SKM-1 (cell line): ENCODE measurements around the gene FKRP.

Experiments
- DNase-seq: peaks from one replicate; lab custom pipeline; 2025; ENCODE audit not compliant: unreplicated experiment; lab: John Stamatoyannopoulos, UW

The FKRP gene

GRCh38 chr19:46718934-46719622 lies 26.8 kb upstream of the FKRP start:
- no peak for DNase-seq

- DNase-seq = no peak
Observed at GRCh38 chr19:46719629-46720502, 26.0 kb upstream of the FKRP start.

GRCh38 chr19:46720503-46721239 lies 25.2 kb upstream of the FKRP start:
- no peak for DNase-seq

- DNase-seq = no peak
Observed at GRCh38 chr19:46721269-46722003, 24.4 kb upstream of the FKRP start.

- DNase-seq = no peak
Observed at GRCh38 chr19:46722004-46722380, 23.9 kb upstream of the FKRP start.

GRCh38 chr19:46722421-46723022 lies 23.3 kb upstream of the FKRP start:
- DNase-seq = no peak

- DNase-seq = no peak
Observed at GRCh38 chr19:46723023-46723461, 22.8 kb upstream of the FKRP start.

GRCh38 chr19:46723471-46723870 lies 22.4 kb upstream of the FKRP start:
- DNase-seq = no peak

GRCh38 chr19:46724468-46724867 lies 21.4 kb upstream of the FKRP start:
- no peak for DNase-seq

- no peak for DNase-seq
Observed at GRCh38 chr19:46725036-46725820, 20.6 kb upstream of the FKRP start.

- no peak for DNase-seq
Observed at GRCh38 chr19:46725859-46726393, 19.9 kb upstream of the FKRP start.

- DNase-seq = no peak
Observed at GRCh38 chr19:46726551-46726950, 19.3 kb upstream of the FKRP start.

- DNase-seq = no peak
Observed at GRCh38 chr19:46726971-46727501, 18.8 kb upstream of the FKRP start.

- DNase-seq = no peak
Observed at GRCh38 chr19:46727757-46728156, 18.1 kb upstream of the FKRP start.

- DNase-seq = no peak
Observed at GRCh38 chr19:46728208-46728607, 17.6 kb upstream of the FKRP start.

- DNase-seq = no peak
Observed at GRCh38 chr19:46728693-46729339, 17.0 kb upstream of the FKRP start.

GRCh38 chr19:46729696-46730095 lies 16.2 kb upstream of the FKRP start:
- no peak for DNase-seq

GRCh38 chr19:46730187-46730586 lies 15.7 kb upstream of the FKRP start:
- no peak for DNase-seq

GRCh38 chr19:46730595-46730994 lies 15.3 kb upstream of the FKRP start:
- DNase-seq = no peak
